Stimulated activated memory B cell treated with anti-CD40 and anti-IgM and Interleukin-4, amounts not matched to agents 10 μg/mL and 1 μg/mL and 100 μg/mL, for 72 hours (primary cell): Measurements from ENCODE around the gene H1-8.
"Not testable (repeated sequence)": the region's sequence is repeated elsewhere in the genome, so short reads cannot be mapped to it uniquely, and the experiment has no call there.

ENCODE experiments used
- ATAC-seq: fragments of 150-1000 bp; cut with Tn5 transposase; 2 replicates; pipeline ENCODE4 v1.10.0; 2021
- H3K27ac Mint-ChIP-seq: one replicate; pipeline ENCODE4 v1.8.0; 2022; ENCODE audit warnings: mild to moderate bottlenecking, mixed read lengths
- H3K27me3 Mint-ChIP-seq: one replicate; pipeline ENCODE4 v1.8.0; 2022; ENCODE audit warnings: mixed read lengths
- H3K36me3 Mint-ChIP-seq: one replicate; pipeline ENCODE4 v1.8.0; 2022; ENCODE audit warnings: mixed read lengths
- H3K4me1 Mint-ChIP-seq: one replicate; pipeline ENCODE4 v1.8.0; 2022; ENCODE audit warnings: mixed read lengths
- H3K4me3 Mint-ChIP-seq: one replicate; pipeline ENCODE4 v1.8.0; 2022; ENCODE audit warnings: mild to moderate bottlenecking, moderate library complexity, mixed read lengths
- H3K9me3 Mint-ChIP-seq: one replicate; pipeline ENCODE4 v1.8.0; 2022; ENCODE audit warnings: mixed read lengths

Gene H1-8

GRCh38 chr3:129536804-129537203 is 6.2 kb upstream of the H1-8 start:
- Mint-ChIP-seq H3K27ac (no peak overlapping the region), H3K9me3 (no peaks in the 10 kb centered on the region), H3K4me3 (no peak overlapping the region), H3K4me1 (no peaks in the 10 kb centered on the region), H3K27me3 (peaks cover 20% of the 10 kb centered on the region), H3K36me3 (no peaks in the 10 kb centered on the region)
- ATAC-seq, result no peak

- Mint-ChIP-seq H3K36me3 (no peaks in the 10 kb centered on the region), H3K4me3 (no peak overlapping the region), H3K4me1 (no peaks in the 10 kb centered on the region), H3K27me3 (peaks cover 8% of the 10 kb centered on the region), H3K9me3 (no peaks in the 10 kb centered on the region), H3K27ac (no peak overlapping the region)
- no peak for ATAC-seq
Observed at GRCh38 chr3:129539206-129539605, 3.8 kb upstream of the H1-8 start.

- Mint-ChIP-seq H3K9me3 (no peaks in the 10 kb centered on the region), H3K4me3 (no peak overlapping the region), H3K27me3 (peaks cover 8% of the 10 kb centered on the region), H3K4me1 (no peaks in the 10 kb centered on the region), H3K27ac (no peak overlapping the region), H3K36me3 (no peaks in the 10 kb centered on the region)
- no peak for ATAC-seq
Observed at GRCh38 chr3:129540776-129541516, 2.0 kb upstream of the H1-8 start.

- Mint-ChIP-seq H3K36me3 (no peaks in the 10 kb centered on the region), H3K4me1 (no peaks in the 10 kb centered on the region), H3K9me3 (no peaks in the 10 kb centered on the region), H3K27ac (no peak overlapping the region), H3K27me3 (no peaks in the 10 kb centered on the region), H3K4me3 (no peak overlapping the region)
- ATAC-seq, result peak; percentile 13
Observed at GRCh38 chr3:129542747-129543146, 228 bp upstream of the H1-8 start.

GRCh38 chr3:129543999-129544398 is 1.0 kb downstream of the H1-8 start:
- Mint-ChIP-seq H3K27ac (no peak overlapping the region), H3K4me3 (no peak overlapping the region), H3K36me3 (no peaks in the 10 kb centered on the region), H3K4me1 (no peaks in the 10 kb centered on the region), H3K27me3 (no peaks in the 10 kb centered on the region), H3K9me3 (no peaks in the 10 kb centered on the region)
- ATAC-seq, result no peak

GRCh38 chr3:129545951-129546350 is 3.0 kb downstream of the H1-8 start:
- ATAC-seq, H3K36me3 Mint-ChIP-seq: not testable (repeated sequence)

GRCh38 chr3:129547241-129547640 is 4.3 kb downstream of the H1-8 start:
- Mint-ChIP-seq H3K4me3 (no peak overlapping the region), H3K27me3 (no peaks in the 10 kb centered on the region), H3K4me1 (no peaks in the 10 kb centered on the region), H3K36me3 (no peaks in the 10 kb centered on the region), H3K9me3 (no peaks in the 10 kb centered on the region), H3K27ac (no peak overlapping the region)
- ATAC-seq, result no peak

More at GRCh38 chr3:129545951-129546350, 3.0 kb downstream of the H1-8 start:
- H3K9me3 Mint-ChIP-seq, H3K4me3 Mint-ChIP-seq, H3K27me3 Mint-ChIP-seq, H3K4me1 Mint-ChIP-seq, H3K27ac Mint-ChIP-seq: not testable (repeated sequence)

- no peak overlapping the region for H3K4me3 Mint-ChIP-seq
Observed at GRCh38 chr3:129548104-129548965, 5.4 kb downstream of the H1-8 start.

GRCh38 chr3:129549006-129549800 is 6.2 kb downstream of the H1-8 start:
- Mint-ChIP-seq H3K4me1 (peaks cover 3% of the 10 kb centered on the region), H3K36me3 (no peaks in the 10 kb centered on the region), H3K27ac (no peak overlapping the region), H3K4me3 (no peak overlapping the region), H3K9me3 (no peaks in the 10 kb centered on the region), H3K27me3 (peaks cover 9% of the 10 kb centered on the region)
- ATAC-seq, result no peak

More at GRCh38 chr3:129548104-129548965, 5.4 kb downstream of the H1-8 start:
- peaks cover 9% of the 10 kb centered on the region for H3K27me3 Mint-ChIP-seq
- no peaks in the 10 kb centered on the region for H3K9me3 Mint-ChIP-seq
- no peaks in the 10 kb centered on the region for H3K4me1 Mint-ChIP-seq
- peak overlapping the region; percentile 49 for H3K27ac Mint-ChIP-seq
- no peak for ATAC-seq
- no peaks in the 10 kb centered on the region for H3K36me3 Mint-ChIP-seq

- Mint-ChIP-seq H3K27ac (no peak overlapping the region), H3K4me1 (peaks cover 9% of the 10 kb centered on the region), H3K27me3 (peaks cover 9% of the 10 kb centered on the region), H3K36me3 (no peaks in the 10 kb centered on the region), H3K4me3 (no peak overlapping the region), H3K9me3 (no peaks in the 10 kb centered on the region)
- ATAC-seq, result no peak
Observed at GRCh38 chr3:129549805-129550204, 6.8 kb downstream of the H1-8 start.

GRCh38 chr3:129552287-129553050 is 9.5 kb downstream of the H1-8 start:
- H3K4me1 Mint-ChIP-seq, result peaks cover 17% of the 10 kb centered on the region
- peaks cover 11% of the 10 kb centered on the region for H3K27me3 Mint-ChIP-seq
- H3K9me3 Mint-ChIP-seq, result no peaks in the 10 kb centered on the region
- no peak overlapping the region for H3K27ac Mint-ChIP-seq
- ATAC-seq, result no peak
- no peak overlapping the region for H3K4me3 Mint-ChIP-seq
- no peaks in the 10 kb centered on the region for H3K36me3 Mint-ChIP-seq

GRCh38 chr3:129553171-129553570 is 10.2 kb downstream of the H1-8 start:
- Mint-ChIP-seq H3K4me1 (peaks cover 18% of the 10 kb centered on the region), H3K4me3 (no peak overlapping the region), H3K27ac (no peak overlapping the region), H3K27me3 (peaks cover 18% of the 10 kb centered on the region), H3K36me3 (no peaks in the 10 kb centered on the region), H3K9me3 (no peaks in the 10 kb centered on the region)
- ATAC-seq, result no peak

GRCh38 chr3:129553719-129554118 is 10.7 kb downstream of the H1-8 start:
- Mint-ChIP-seq H3K27me3 (peaks cover 22% of the 10 kb centered on the region), H3K9me3 (no peaks in the 10 kb centered on the region), H3K4me3 (no peak overlapping the region), H3K27ac (no peak overlapping the region), H3K36me3 (no peaks in the 10 kb centered on the region), H3K4me1 (peaks cover 24% of the 10 kb centered on the region)
- no peak for ATAC-seq

- Mint-ChIP-seq H3K27me3 (peaks cover 22% of the 10 kb centered on the region), H3K36me3 (no peaks in the 10 kb centered on the region), H3K4me1 (peaks cover 29% of the 10 kb centered on the region), H3K4me3 (no peak overlapping the region), H3K27ac (no peak overlapping the region), H3K9me3 (no peaks in the 10 kb centered on the region)
- ATAC-seq, result no peak
Observed at GRCh38 chr3:129554356-129555152, 11.6 kb downstream of the H1-8 start.
